ENCODE results near the gene TLCD1. TPM values are rescaled to one million over a fixed set of nuclear protein-coding genes. Genes with fewer than 3 reads are reported as not detected.
A peak's percentile ranks its signal among the peaks of the same experiment; 100 is the strongest.

TLCD1 gene
- total RNA-seq, 4 donors from 2014 or later = 6.9 to 25.0 (median 17.0) TPM

DNA sequence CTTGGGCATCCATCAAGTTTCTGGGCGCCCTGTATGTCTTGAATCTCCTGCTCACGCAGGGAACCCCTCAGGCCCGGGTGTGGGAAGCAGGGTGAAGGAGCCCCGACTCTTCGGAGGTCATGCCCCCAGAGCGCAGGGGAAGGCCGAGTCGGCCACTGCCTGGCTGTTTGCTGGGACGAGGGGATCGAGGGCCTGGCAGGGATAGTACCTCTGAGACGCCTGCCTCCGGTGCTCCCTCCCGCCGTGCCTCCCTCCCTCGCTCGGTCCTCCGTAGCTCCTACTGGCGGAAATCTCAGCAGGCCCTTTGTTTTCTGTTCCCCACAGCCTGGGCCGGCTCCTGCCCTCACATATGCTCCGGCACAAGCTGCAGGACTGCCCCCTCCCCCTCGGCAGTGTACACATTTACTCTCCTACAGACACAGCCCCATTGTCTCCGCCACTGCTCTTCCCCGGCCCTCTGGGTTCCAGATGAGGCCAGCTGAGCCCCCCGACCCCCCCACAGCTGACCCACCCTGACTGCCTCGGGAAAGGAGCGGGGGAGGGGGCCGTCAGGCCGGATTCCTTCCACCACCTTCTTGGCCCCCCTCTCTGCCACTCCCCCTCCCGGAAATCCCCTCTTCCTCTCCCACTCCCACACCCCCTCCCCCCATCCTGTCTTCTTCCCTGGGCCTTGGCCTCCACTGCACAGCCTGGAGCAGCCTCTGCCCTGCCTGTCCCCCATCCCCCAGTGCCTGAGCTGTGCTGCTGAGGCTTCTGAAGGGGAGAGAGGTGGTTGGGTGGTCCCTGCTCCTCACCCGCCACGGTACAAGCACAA is 19.1 kb upstream of the TLCD1 start:
- H3K4me3 ChIP-seq = peak overlapping the region; percentile 68
- no peak for TF ChIP-seq CTCF (IDR thresholded peaks at IDR 0.05)
- no peak for TF ChIP-seq POLR2A (IDR thresholded peaks at IDR 0.05)
- no peak for TF ChIP-seq EP300 (IDR thresholded peaks at IDR 0.05)
- H3K4me1 ChIP-seq = peaks cover 83% of the 10 kb centered on the region
- H3K27me3 ChIP-seq = no peaks in the 10 kb centered on the region
- no peak for DNase-seq (ENCODE audit: low spot score in 2 of 2)
- H3K9me3 ChIP-seq = no peaks in the 10 kb centered on the region
- 7% methylated on average over 22 of the region's 31 CpGs for WGBS
- H3K36me3 ChIP-seq = peaks cover 23% of the 10 kb centered on the region
- peak overlapping the region; percentile 95 for H3K27ac ChIP-seq

DNA sequence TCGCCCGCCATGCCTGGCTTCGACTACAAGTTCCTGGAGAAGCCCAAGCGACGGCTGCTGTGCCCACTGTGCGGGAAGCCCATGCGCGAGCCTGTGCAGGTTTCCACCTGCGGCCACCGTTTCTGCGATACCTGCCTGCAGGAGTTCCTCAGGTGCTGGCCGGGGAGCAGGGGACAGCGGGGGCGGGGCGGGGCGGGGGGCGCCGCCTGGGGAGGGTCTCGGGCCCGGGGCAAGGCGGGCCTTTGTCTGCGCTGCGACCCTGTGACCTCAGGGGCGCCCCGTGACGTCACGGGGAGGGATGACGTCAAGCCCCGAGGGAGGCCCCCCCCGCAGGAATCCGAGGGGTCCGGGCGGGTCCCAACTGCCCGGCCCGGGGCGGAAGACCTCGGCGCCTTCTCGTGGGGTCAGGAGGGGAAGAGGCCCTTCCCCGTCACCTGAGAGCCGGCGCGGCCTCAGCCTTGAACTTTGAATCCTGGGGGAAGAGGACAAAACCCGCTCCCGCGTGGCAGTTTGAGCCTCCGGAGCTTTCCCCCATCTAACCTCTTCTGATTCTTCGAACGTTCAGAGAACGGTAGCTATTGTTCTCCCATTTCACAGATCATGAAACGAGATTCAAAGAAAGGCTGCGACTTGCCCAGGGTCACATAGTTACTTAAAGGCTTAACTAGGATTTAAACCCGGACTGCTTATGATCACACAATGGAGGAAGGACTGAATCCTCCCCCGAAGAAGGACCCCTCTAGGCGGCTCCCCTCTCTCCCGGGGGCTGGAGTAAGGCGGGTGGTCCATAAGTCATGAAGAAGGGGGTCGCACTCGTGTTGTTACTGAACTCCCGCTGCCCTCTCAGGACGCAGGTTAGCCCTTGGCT is 18.3 kb upstream of the TLCD1 start:
- peak overlapping the region; percentile 95 for H3K27ac ChIP-seq
- no peaks in the 10 kb centered on the region for H3K27me3 ChIP-seq
- DNase-seq (ENCODE audit: low spot score in 2 of 2) = no peak
- TF ChIP-seq POLR2A (IDR thresholded peaks at IDR 0.05) = no peak
- TF ChIP-seq EP300 (IDR thresholded peaks at IDR 0.05) = no peak
- no peak for TF ChIP-seq POLR2AphosphoS5 (IDR thresholded peaks at IDR 0.05)
- no peak for TF ChIP-seq CTCF (IDR thresholded peaks at IDR 0.05)
- H3K9me3 ChIP-seq = no peaks in the 10 kb centered on the region
- WGBS = under 1% methylated on average over 22 of the region's 61 CpGs
- peaks cover 76% of the 10 kb centered on the region for H3K4me1 ChIP-seq
- peak overlapping the region; percentile 68 for H3K4me3 ChIP-seq
- H3K36me3 ChIP-seq = peaks cover 19% of the 10 kb centered on the region

- peaks cover 72% of the 10 kb centered on the region for H3K4me1 ChIP-seq
- H3K4me3 ChIP-seq = peak within 1 kb of the TSS; percentile 68
- peak within 1 kb of the TSS; percentile 95 for H3K27ac ChIP-seq
- 2% methylated on average over 9 of the region's 70 CpGs for WGBS
- peak in 1 of 2 donors; percentile 88 for DNase-seq (ENCODE audit: low spot score in 2 of 2)
- H3K36me3 ChIP-seq = peaks cover 11% of the 10 kb centered on the region
- H3K27me3 ChIP-seq = no peaks in the 10 kb centered on the region
- no peaks in the 10 kb centered on the region for H3K9me3 ChIP-seq
- no peak for TF ChIP-seq EP300 (IDR thresholded peaks at IDR 0.05)
- peak; percentile 92 for TF ChIP-seq POLR2A (IDR thresholded peaks at IDR 0.05)
- TF ChIP-seq POLR2AphosphoS5 (IDR thresholded peaks at IDR 0.05) = no peak
- peak in 1 of 2 donors; percentile 22 for TF ChIP-seq CTCF (IDR thresholded peaks at IDR 0.05)
These were observed 17.4 kb upstream of the TLCD1 start, which contains the start of gene TRAF4 for GRCh38 chr17:28743243-28744103. Gene TRAF4, plus strand, starts transcription at chr17:28744011. Its CDS starts 102 bp downstream, at chr17:28744113.

- WGBS = 77% methylated on average over 19 of the region's 19 CpGs
- no peak for DNase-seq (ENCODE audit: low spot score in 2 of 2)
- Histone ChIP-seq H3K4me3 (no peak overlapping the region), H3K27me3 (no peaks in the 10 kb centered on the region), H3K36me3 (no peaks in the 10 kb centered on the region), H3K27ac (no peak overlapping the region), H3K4me1 (peaks cover 55% of the 10 kb centered on the region), H3K9me3 (no peaks in the 10 kb centered on the region)
- TF ChIP-seq POLR2AphosphoS5 (IDR thresholded peaks at IDR 0.05) = no peak
- TF ChIP-seq POLR2A (IDR thresholded peaks at IDR 0.05) = no peak
- no peak for TF ChIP-seq CTCF (IDR thresholded peaks at IDR 0.05)
- TF ChIP-seq EP300 (IDR thresholded peaks at IDR 0.05) = no peak
These were observed 15.6 kb upstream of the TLCD1 start for GRCh38 chr17:28741358-28742349.

Measured in suprapubic skin (tissue), 4 donors.